Thyroid gland (tissue), 4 donors: Measurements from ENCODE around the gene FAM168A. TPM values are rescaled to one million over a fixed set of nuclear protein-coding genes. Genes with fewer than 3 reads are reported as not detected.

ENCODE experiments used
- DNase-seq, 2 donors: peaks; one replicate each; pipeline ENCODE4 v3.0.0-alpha.2; 2019
- H3K27ac ChIP-seq, 3 donors: fragments of 200-600 bp; sonication (generic); 1 replicate in 2 of 3; 2 replicates in 1 of 3; pipeline ENCODE4 v1.5.1; 2016 to 2019; ENCODE audit warnings: mild to moderate bottlenecking in 1 of 3, moderate library complexity in 1 of 3
- H3K27me3 ChIP-seq: fragments of 200-600 bp; sonication (generic); one replicate; pipeline ENCODE4 v1.5.1; 2019
- H3K36me3 ChIP-seq, 2 donors: fragments of 200-600 bp; sonication (generic); one replicate each; pipeline ENCODE4 v1.5.1; 2016 to 2019
- H3K4me1 ChIP-seq, 2 donors: fragments of 200-600 bp; sonication (generic); one replicate each; pipeline ENCODE4 v1.5.1; 2017 to 2019
- H3K4me3 ChIP-seq, 3 donors: fragments of 200-600 bp; sonication (generic); replicated peaks in 1 of 3; 1 replicate in 2 of 3; 2 replicates in 1 of 3; pipeline ENCODE4 v1.5.1; 2016; ENCODE audit warnings: mild to moderate bottlenecking in 1 of 3
- H3K9me3 ChIP-seq: fragments of 200-600 bp; sonication (generic); one replicate; pipeline ENCODE4 v1.5.1; 2017
- POLR2A ChIP-seq, 2 donors: fragments of 450-650 bp; IDR thresholded peaks; one replicate each; pipeline ENCODE4 v1.6.1; 2017; ENCODE audit warnings: antibody characterized with exemption in 2 of 2, mild to moderate bottlenecking in 2 of 2, moderate library complexity in 1 of 2
- WGBS, 2 donors: methylation state at CpG; one replicate each; pipeline ENCODE4 v1.1.5; 2017; 5-methylcytosine and 5-hydroxymethylcytosine counted together
- intact Hi-C: fragments of 100-400 bp; cut with DNase I; formaldehyde crosslinking; loops from one replicate; pipeline ENCODE4 v1.15.1; 2023
- total RNA-seq, 4 donors: library from RNA; depleted of rRNA; stranded (reverse); fragments of >200 nt; gene quantifications; one replicate each; pipeline ENCODE4 v1.2.3, GENCODE V29; 2016
- TF ChIP-seq, protein P1 (sequence below), 6 experiments: fragments of 200-600 bp in 3 of 6; fragments of 450-650 bp in 3 of 6; sonication (generic) in 3 of 6; IDR thresholded peaks; one replicate each; pipeline ENCODE4 v1.5.1; 2016 to 2019; ENCODE audit warnings: antibody characterized with exemption in 6 of 6, mild to moderate bottlenecking in 2 of 6, inconsistent platforms in 1 of 6, moderate library complexity in 1 of 6

Gene FAM168A
- total RNA-seq, 4 donors from 2014 or later: 32.7 to 51.0 (median 40.2) TPM

DNA sequence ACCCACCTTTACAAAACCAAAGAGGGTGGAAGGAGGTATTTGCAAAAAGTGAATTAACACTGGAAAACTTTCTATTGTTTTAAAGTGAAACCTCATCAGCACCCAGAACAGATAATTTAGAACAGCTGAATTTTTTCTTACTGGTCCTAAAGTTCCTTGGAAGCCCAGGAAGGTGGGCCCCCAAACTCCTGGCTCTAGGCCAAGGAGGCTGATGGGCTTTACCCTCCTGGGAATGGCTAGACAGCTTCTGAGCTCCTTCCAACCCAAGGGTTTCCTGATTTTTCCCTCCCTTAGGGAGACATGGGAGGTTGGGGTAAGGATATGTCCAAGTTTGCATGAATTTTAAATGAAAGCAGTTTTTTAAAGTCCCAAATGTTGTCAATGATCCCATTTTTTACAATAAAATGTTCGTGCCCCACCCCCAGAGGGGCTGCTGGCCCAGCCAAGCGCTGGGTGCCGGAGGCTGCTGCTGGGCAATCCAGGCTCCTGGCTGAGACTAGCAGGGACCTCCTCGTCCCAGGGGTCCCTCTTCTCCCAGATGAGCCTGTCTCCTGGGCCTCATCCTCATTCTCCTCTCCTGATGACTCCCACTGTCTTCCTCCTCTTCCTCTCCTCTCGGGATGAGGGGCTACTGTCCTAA, 193.3 kb downstream of the FAM168A start:
- H3K27ac ChIP-seq: no peak overlapping the region
- no peaks in the 10 kb centered on the region for H3K27me3 ChIP-seq
- H3K9me3 ChIP-seq: no peaks in the 10 kb centered on the region
- DNase-seq: no peak
- H3K4me3 ChIP-seq: no peak overlapping the region
- intact Hi-C loops: no loop called here
- TF ChIP-seq, protein P1, sequence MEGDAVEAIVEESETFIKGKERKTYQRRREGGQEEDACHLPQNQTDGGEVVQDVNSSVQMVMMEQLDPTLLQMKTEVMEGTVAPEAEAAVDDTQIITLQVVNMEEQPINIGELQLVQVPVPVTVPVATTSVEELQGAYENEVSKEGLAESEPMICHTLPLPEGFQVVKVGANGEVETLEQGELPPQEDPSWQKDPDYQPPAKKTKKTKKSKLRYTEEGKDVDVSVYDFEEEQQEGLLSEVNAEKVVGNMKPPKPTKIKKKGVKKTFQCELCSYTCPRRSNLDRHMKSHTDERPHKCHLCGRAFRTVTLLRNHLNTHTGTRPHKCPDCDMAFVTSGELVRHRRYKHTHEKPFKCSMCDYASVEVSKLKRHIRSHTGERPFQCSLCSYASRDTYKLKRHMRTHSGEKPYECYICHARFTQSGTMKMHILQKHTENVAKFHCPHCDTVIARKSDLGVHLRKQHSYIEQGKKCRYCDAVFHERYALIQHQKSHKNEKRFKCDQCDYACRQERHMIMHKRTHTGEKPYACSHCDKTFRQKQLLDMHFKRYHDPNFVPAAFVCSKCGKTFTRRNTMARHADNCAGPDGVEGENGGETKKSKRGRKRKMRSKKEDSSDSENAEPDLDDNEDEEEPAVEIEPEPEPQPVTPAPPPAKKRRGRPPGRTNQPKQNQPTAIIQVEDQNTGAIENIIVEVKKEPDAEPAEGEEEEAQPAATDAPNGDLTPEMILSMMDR (IDR thresholded peaks at IDR 0.05): no peak
- H3K36me3 ChIP-seq: peaks cover 0 to 6% of the 10 kb centered on the region in 2 donors
- 73 to 78% methylated on average over 5 of the region's 5 CpGs for WGBS, 2 donors
- no peaks in the 10 kb centered on the region for H3K4me1 ChIP-seq

DNA sequence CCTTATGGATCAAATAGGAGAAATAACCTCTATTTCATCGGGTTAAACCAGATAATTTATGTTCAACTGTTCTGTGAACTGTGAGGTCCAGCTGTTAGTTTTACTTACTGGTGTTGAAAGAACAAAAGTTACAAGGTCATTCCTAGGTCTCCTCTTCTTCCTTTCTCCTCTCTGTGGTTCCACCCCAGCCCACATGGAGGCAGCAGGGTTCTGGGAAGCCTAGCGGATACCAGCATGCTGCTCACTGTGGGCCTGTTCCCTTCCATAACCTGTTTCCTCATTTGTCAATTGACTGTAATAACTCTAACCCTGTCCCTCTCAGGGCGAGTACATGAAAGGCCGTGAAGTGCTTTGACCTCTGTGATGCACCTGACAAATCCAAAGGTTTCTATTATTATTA, 193.9 kb downstream of the FAM168A start:
- H3K4me1 ChIP-seq: no peaks in the 10 kb centered on the region
- no peaks in the 10 kb centered on the region for H3K27me3 ChIP-seq
- H3K36me3 ChIP-seq: peaks cover 0 to 6% of the 10 kb centered on the region in 2 donors
- no peak overlapping the region for H3K27ac ChIP-seq
- no peaks in the 10 kb centered on the region for H3K9me3 ChIP-seq
- 58 to 63% methylated on average over 4 of the region's 4 CpGs for WGBS, 2 donors
- peak; percentile 73 to 79 for DNase-seq
- TF ChIP-seq POLR2A (IDR thresholded peaks at IDR 0.05): no peak
- TF ChIP-seq, protein P1 (IDR thresholded peaks at IDR 0.05): peak in 5 of 6 experiments; percentile 58 to 82 (median 77)
- intact Hi-C loops: no loop called here
- no peak overlapping the region for H3K4me3 ChIP-seq

DNA sequence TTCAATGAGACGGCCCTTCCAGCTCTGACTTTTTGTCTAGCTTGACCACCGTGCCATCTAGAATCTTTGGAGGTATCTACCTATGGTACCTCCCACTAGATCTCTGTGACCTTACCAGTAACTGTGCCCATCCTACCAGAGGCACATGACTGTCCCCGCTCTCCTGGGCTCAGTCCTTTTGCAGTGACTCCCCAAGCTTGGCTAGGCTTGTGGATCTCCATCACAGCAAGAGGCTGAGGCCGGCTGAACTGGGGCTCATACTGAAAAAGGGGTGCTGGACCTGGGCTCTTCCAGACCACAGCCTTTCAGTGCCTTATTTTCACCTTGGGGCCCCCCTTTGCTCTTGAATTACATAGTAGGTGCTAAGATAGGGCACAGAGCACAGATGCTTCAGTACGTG, 194.4 kb downstream of the FAM168A start:
- no peak overlapping the region for H3K4me3 ChIP-seq
- 89 to 99% methylated on average over 5 of the region's 5 CpGs for WGBS, 2 donors
- H3K4me1 ChIP-seq: no peaks in the 10 kb centered on the region
- TF ChIP-seq, protein P1 (IDR thresholded peaks at IDR 0.05): no peak
- TF ChIP-seq POLR2A (IDR thresholded peaks at IDR 0.05): no peak
- no peaks in the 10 kb centered on the region for H3K27me3 ChIP-seq
- no peak for DNase-seq
- intact Hi-C loops: no loop called here
- H3K36me3 ChIP-seq: peaks cover 0 to 6% of the 10 kb centered on the region in 2 donors
- no peak overlapping the region for H3K27ac ChIP-seq
- no peaks in the 10 kb centered on the region for H3K9me3 ChIP-seq

DNA sequence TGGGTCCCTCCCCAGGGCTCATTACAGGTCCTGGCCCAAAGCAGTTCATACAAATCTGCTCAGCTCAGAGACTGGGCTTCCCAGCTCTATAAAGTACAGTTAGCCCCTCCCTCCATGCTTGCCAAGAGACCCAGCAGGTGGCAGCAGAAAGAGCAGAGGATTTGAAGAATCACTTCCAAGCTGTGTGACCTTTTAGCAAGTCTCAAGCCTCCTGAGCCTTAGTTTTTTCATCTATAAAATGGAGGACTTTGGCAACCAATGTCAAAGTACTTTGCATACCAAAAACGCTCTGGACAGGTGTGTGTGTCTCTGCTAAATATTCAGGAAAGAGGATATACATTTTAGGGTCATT, 195.1 kb downstream of the FAM168A start:
- no peak for DNase-seq
- Histone ChIP-seq H3K27me3 (no peaks in the 10 kb centered on the region), H3K4me1 (no peaks in the 10 kb centered on the region), H3K9me3 (no peaks in the 10 kb centered on the region), H3K36me3 (peaks cover 0 to 6% of the 10 kb centered on the region in 2 donors), H3K27ac (no peak overlapping the region), H3K4me3 (no peak overlapping the region)
- WGBS, 2 donors: 78 to 93% methylated on average over 1 of the region's 1 CpG
- no peak for TF ChIP-seq POLR2A (IDR thresholded peaks at IDR 0.05)
- TF ChIP-seq, protein P1 (IDR thresholded peaks at IDR 0.05): no peak
- intact Hi-C loops: no loop called here

DNA sequence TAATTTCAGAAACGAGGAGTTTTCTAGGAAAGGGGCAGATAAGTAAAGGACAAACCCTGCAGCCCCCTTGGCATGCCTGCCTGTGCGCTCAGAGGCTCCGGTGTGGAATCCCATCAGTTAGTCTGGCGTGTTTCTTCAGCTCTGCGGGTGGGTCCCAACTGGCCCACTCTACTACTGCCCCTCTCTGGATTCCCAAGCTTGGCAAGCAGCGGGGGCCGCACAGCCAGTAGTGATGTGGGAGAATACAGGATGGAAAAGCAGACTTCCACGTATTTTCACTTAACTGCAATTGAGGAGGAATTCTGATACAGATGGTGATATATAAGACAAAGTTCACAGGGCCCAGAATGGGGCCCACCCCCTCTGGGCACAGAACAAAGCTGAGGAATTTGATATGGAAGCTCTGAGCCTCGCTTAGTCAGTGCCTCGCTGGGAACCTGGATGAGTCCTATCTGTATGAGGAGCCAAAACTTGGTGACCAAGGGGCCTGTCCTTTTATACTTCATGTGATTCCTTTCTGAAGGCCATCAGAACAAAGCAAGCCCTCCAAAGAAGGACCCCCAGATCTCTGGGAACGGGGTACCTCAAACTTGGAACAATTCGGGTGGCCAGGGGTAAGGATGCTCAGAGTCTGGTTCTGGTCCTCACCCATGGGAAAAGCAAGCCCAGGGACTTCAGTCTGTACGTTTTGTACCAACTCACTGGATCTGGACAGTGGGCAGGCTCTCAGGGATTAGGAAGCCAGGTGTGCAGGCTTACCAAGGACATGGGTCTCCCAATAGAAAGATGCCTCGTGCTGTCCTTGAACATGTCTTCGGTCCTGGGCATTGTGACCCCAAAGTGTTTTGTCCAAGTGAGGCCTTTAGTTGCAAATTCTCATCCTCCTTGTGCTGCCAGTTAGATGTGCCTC, 195.7 kb downstream of the FAM168A start:
- TF ChIP-seq, protein P1 (IDR thresholded peaks at IDR 0.05): no peak
- TF ChIP-seq POLR2A (IDR thresholded peaks at IDR 0.05): no peak
- peaks cover 0 to 6% of the 10 kb centered on the region in 2 donors for H3K36me3 ChIP-seq
- 87 to 91% methylated on average over 14 to 15 of the region's 15 CpGs for WGBS, 2 donors
- intact Hi-C loops: no loop called here
- H3K9me3 ChIP-seq: no peaks in the 10 kb centered on the region
- DNase-seq: no peak
- H3K27me3 ChIP-seq: no peaks in the 10 kb centered on the region
- H3K4me3 ChIP-seq: no peak overlapping the region
- H3K4me1 ChIP-seq: no peaks in the 10 kb centered on the region
- H3K27ac ChIP-seq: no peak overlapping the region
